ENCODE data around the gene RNF220. TPM values are rescaled to one million over a fixed set of nuclear protein-coding genes. Genes with fewer than 3 reads are reported as not detected.

Gene RNF220
- total and polyA plus RNA-seq, 2 of the 4 experiments (the other 2 are of a cell fraction) = 71.8 to 77.1 TPM

DNA sequence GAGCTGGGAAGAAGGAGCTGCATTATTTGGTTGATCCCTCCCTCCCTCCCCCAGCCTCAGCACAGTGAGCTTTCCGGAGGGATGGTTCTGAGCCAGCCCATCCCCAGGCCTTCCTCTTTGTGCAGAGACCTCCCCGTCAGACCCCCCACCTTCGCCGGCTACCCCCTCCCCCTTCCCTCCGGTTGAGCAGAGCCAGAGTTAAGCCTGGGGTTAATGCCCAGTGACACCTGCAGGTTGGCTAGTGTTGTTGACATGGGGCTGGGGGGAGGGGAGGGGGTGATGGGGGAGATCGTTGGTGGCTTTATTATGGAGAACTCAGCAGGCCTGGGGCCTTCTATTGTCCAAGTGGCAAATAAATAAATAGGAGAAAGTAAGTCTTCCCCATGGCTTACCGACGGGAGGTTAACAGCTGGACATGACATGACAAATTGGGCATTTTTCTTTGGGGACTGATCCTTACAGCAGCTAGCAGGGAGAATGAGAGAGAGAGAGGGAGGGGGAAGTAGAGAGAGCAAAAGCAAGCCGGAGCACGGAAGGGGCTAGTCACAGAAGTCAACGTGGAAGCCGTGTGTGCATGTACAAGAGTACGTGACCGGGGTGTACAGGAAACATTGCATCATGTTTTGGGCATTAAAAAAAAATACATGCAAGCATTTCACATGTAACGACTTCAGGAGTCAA is 138.1 kb downstream of the RNF220 start:
- Histone ChIP-seq H3K23ac (ENCODE audit: low read depth, low read length) (no peak overlapping the region), H2BK20ac (ENCODE audit: low read depth, low read length) (no peak overlapping the region), H2AK9ac (replicated peaks; ENCODE audit: low read depth, low read length, poor library complexity) (no peak overlapping the region), H3K18ac (ENCODE audit: low read depth, low read length) (no peak overlapping the region), H3K4me3 (ENCODE audit: insufficient read depth, low read depth, low read length) (no peak overlapping the region), H4K20me1 (ENCODE audit: insufficient read depth, low read length) (no peaks in the 10 kb centered on the region), H2AFZ (replicated peaks; ENCODE audit: low read length, poor library complexity) (no peak overlapping the region), H4K5ac (ENCODE audit: low read depth, low read length) (no peak overlapping the region), H2BK15ac (ENCODE audit: low read depth, low read length) (no peak overlapping the region), H3K9me1 (ENCODE audit: insufficient read depth, low read length) (no peaks in the 10 kb centered on the region), H3K4me2 (ENCODE audit: low read depth, low read length) (no peak overlapping the region), H3K14ac (replicated peaks; ENCODE audit: low read depth, low read length) (no peak overlapping the region), H2BK120ac (ENCODE audit: low read depth, low read length) (no peak overlapping the region), H3K56ac (ENCODE audit: extremely low read depth, insufficient read depth, low read length) (no peak overlapping the region), H3K36me3 (ENCODE audit: control insufficient read depth, insufficient read depth, low read length) (no peaks in the 10 kb centered on the region), H2AK5ac (ENCODE audit: low read depth, low read length) (no peak overlapping the region), H3K79me1 (ENCODE audit: low read depth in 1 of 2, low read length in 2 of 2) (no peaks in the 10 kb centered on the region), H3K4ac (ENCODE audit: low read depth, low read length) (no peak overlapping the region), H4K91ac (ENCODE audit: insufficient read depth, low read depth, low read length) (no peak overlapping the region), H3K27me3 (ENCODE audit: control insufficient read depth, insufficient read depth, low read length) (peaks cover 69% of the 10 kb centered on the region), H3K9me3 (ENCODE audit: control insufficient read depth, insufficient read depth, low read length) (no peaks in the 10 kb centered on the region), H3K27ac (ENCODE audit: insufficient read depth, low read length) (no peak overlapping the region), H3K4me1 (ENCODE audit: control insufficient read depth, insufficient read depth, low read length) (no peaks in the 10 kb centered on the region), H3K9ac (ENCODE audit: low read depth, low read length) (no peak overlapping the region), H2BK5ac (ENCODE audit: low read depth, low read length, poor library complexity, severe bottlenecking) (no peak overlapping the region), H4K8ac (ENCODE audit: low read depth in 2 of 2, low read length in 2 of 2) (no peak overlapping the region)
- ChIA-PET POLR2A (ENCODE audit: unreplicated experiment) (no interaction called here), CTCF (no interaction called here)
- dilution Hi-C loops (cut with HindIII; ENCODE audit: low sequenced_read_pairs, unreplicated experiment) (no loop called here), in situ Hi-C loops (cut with MboI; ENCODE audit: low sequenced_read_pairs) (no loop called here), intact Hi-C loops (cut with micrococcal nuclease) (no loop called here)
- 12% methylated on average over 2 of the region's 15 CpGs; no CpG with 5 or more reads in 1 of the 2 experiments for WGBS, 2 experiments (ENCODE audit: extremely low coverage in 2 of 2, insufficient read length in 1 of 2)
- DNase-seq (no peak), ATAC-seq (ENCODE audit: low read depth) (no peak)
- no peak for TF ChIP-seq POLR2A (IDR thresholded peaks at IDR 0.05; ENCODE audit: low read depth, low read length)
- TF ChIP-seq CEBPB (IDR thresholded peaks at IDR 0.05; ENCODE audit: low read depth, low read length) = 0 out of 2 replicates have a peak, but pooled peaks have one; percentile 11
- TF ChIP-seq NFE2L2 (IDR thresholded peaks at IDR 0.05; ENCODE audit: low read depth, low read length) = no peak
- TF ChIP-seq RAD21 (IDR thresholded peaks at IDR 0.05; ENCODE audit: low read length) = no peak
- TF ChIP-seq, protein P1, sequence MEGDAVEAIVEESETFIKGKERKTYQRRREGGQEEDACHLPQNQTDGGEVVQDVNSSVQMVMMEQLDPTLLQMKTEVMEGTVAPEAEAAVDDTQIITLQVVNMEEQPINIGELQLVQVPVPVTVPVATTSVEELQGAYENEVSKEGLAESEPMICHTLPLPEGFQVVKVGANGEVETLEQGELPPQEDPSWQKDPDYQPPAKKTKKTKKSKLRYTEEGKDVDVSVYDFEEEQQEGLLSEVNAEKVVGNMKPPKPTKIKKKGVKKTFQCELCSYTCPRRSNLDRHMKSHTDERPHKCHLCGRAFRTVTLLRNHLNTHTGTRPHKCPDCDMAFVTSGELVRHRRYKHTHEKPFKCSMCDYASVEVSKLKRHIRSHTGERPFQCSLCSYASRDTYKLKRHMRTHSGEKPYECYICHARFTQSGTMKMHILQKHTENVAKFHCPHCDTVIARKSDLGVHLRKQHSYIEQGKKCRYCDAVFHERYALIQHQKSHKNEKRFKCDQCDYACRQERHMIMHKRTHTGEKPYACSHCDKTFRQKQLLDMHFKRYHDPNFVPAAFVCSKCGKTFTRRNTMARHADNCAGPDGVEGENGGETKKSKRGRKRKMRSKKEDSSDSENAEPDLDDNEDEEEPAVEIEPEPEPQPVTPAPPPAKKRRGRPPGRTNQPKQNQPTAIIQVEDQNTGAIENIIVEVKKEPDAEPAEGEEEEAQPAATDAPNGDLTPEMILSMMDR (conservative IDR thresholded peaks at IDR 0.05; ENCODE audit: low read depth, low read length) = no peak
- no peak for TF ChIP-seq RFX5 (IDR thresholded peaks at IDR 0.05; ENCODE audit: low read depth, low read length)
- TF ChIP-seq BHLHE40 (IDR thresholded peaks at IDR 0.05; ENCODE audit: low read depth, low read length) = no peak
- no TSS peak for BruUV-seq (replicated peaks)
